Fibroblast of lung (primary cell): ENCODE results near the gene CWC27. TPM values are rescaled to one million over a fixed set of nuclear protein-coding genes. Genes with fewer than 3 reads are reported as not detected.

Source experiments
- DNase-seq, 2 donors: peaks; one replicate each; pipeline versions ENCODE4 v3.0.0 to v3.0.0-alpha.2; 2010; ENCODE audit warnings: low read depth in 2 of 2
- H2AFZ ChIP-seq: 2 replicates; pipeline ENCODE4 v1.5.1; 2012; ENCODE audit warnings: low read length, control low read depth, inconsistent platforms
- H3K27ac ChIP-seq: 2 replicates; pipeline ENCODE4 v1.5.1; 2011; ENCODE audit warnings: low read length, control low read depth; ENCODE audit not compliant: insufficient read depth
- H3K27me3 ChIP-seq: 2 replicates; pipeline ENCODE4 v1.5.1; 2011; ENCODE audit warnings: mild to moderate bottlenecking, low read length; ENCODE audit not compliant: control insufficient read depth, insufficient read depth
- H3K36me3 ChIP-seq: 2 replicates; pipeline ENCODE4 v1.5.1; 2011; ENCODE audit warnings: low read length; ENCODE audit not compliant: control insufficient read depth, insufficient read depth
- H3K4me1 ChIP-seq: 2 replicates; pipeline ENCODE4 v1.5.1; 2011; ENCODE audit warnings: low read length; ENCODE audit not compliant: control insufficient read depth, insufficient read depth; ENCODE audit errors: extremely low read depth
- H3K4me2 ChIP-seq: 2 replicates; pipeline ENCODE4 v1.5.1; 2011; ENCODE audit warnings: low read length, control low read depth; ENCODE audit not compliant: insufficient read depth; ENCODE audit errors: extremely low read depth
- H3K4me3 ChIP-seq, 4 experiments: fragments of 200-600 bp in 1 of 4; sonication (generic) in 1 of 4; replicated peaks in 1 of 4; 2 replicates each; pipeline ENCODE4 v1.5.1; 2011 to 2016; ENCODE audit warnings: low read length in 4 of 4, low read depth in 3 of 4, mild to moderate bottlenecking in 3 of 4, control low read depth in 2 of 4, inconsistent platforms in 1 of 4, mixed read lengths in 1 of 4; ENCODE audit not compliant: insufficient read depth in 1 of 4; ENCODE audit errors: control extremely low read depth in 1 of 4
- H3K79me2 ChIP-seq: 2 replicates; pipeline ENCODE4 v1.5.1; 2012; ENCODE audit warnings: mild to moderate bottlenecking, low read length, inconsistent platforms; ENCODE audit not compliant: control insufficient read depth, insufficient read depth
- H3K9ac ChIP-seq: 2 replicates; pipeline ENCODE4 v1.5.1; 2011; ENCODE audit warnings: mild to moderate bottlenecking, low read length, control low read depth; ENCODE audit not compliant: insufficient read depth
- H3K9me3 ChIP-seq: 2 replicates; pipeline ENCODE4 v1.5.1; 2012; ENCODE audit warnings: low read depth, low read length; ENCODE audit not compliant: control insufficient read depth, insufficient read depth
- H4K20me1 ChIP-seq: 2 replicates; pipeline ENCODE4 v1.5.1; 2011; ENCODE audit warnings: low read length; ENCODE audit not compliant: control insufficient read depth, insufficient read depth; ENCODE audit errors: extremely low read depth
- EZH2 ChIP-seq: IDR thresholded peaks from 2 replicates; pipeline ENCODE4 v1.5.1; 2012; ENCODE audit warnings: low read length, control low read depth, mild to moderate bottlenecking; ENCODE audit errors: missing control alignments
- polyA plus RNA-seq, 2 donors: library from polyadenylated mRNA; depleted of rRNA in 1 of 2; stranded (reverse) in 1 of 2; unstranded in 1 of 2; fragments of >200 nt; gene quantifications; 2 replicates each; pipeline ENCODE4 v1.2.1, GENCODE V29; 2011 to 2012; ENCODE audit warnings: missing spikeins in 1 of 2
- total RNA-seq: library from RNA; depleted of rRNA; stranded (reverse); fragments of >200 nt; gene quantifications from 2 replicates; pipeline ENCODE4 v1.2.1, GENCODE V29; 2014
- TF ChIP-seq, protein P1 (sequence below), 2 donors: IDR thresholded peaks in 1 of 2; conservative IDR thresholded peaks in 1 of 2; 1 replicate in 1 of 2; 2 replicates in 1 of 2; pipeline ENCODE4 v1.5.1; 2011 to 2012; ENCODE audit warnings: low read length in 2 of 2, control low read depth in 1 of 2, inconsistent platforms in 1 of 2, low read depth in 1 of 2, mild to moderate bottlenecking in 1 of 2

Gene CWC27
- total and polyA plus RNA-seq, 2 donors (not counting 1 experiment from before 2014, with no cell fraction given): 17.3 to 37.5 TPM

DNA sequence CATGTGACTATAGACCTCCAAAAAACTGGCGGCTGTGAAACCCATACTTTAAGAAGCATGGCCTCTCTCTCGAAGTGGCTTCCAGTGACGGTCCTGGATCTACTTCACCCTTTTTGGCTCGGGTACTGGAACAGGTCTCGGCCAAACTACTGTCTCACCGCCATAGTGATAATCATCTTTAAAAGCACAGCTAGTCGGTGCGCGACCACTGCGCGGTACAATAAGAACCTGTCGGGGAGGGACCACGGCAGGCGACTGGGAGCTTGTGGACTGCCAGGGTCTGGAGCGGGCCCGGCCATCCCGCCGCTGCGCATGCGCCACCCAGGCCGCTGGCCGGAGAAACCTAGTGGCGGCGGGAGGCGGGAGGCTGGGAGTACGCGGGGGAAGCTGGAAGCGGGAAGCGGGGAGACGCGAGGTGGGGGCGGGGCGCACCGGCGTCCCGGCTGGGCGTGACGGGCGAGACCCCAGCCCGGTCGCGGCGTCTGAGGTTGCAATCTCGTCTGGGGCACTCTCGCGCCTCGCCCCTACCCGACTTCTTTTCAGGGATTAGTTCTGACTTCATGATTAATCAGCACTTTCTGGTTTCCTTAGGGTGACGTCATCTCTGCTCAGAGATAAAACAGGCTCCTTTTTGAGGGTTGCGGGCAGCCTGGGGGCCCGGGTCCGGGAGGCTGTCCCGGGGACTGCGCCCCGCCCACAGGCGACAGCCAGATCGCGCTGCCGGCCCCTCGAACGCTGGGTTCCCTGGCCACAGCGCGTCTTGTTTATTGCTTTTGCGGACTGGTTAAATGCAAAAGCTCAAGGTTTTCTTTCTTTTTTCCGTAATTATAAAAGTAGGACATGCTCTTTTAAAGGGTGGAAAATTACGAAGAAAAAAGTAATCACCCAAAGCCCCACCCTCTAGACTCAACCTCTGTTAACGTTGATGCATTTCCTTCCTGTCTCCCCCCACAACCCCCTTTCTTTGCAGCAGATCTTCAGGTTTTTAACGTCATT lies 266.8 kb downstream of the CWC27 start:
- H3K9ac ChIP-seq: peak overlapping the region; percentile 90
- peak overlapping the region; percentile 94 for H3K27ac ChIP-seq
- peak; percentile 93 to 94 for DNase-seq
- H3K27me3 ChIP-seq: no peaks in the 10 kb centered on the region
- no peaks in the 10 kb centered on the region for H4K20me1 ChIP-seq
- no peaks in the 10 kb centered on the region for H3K79me2 ChIP-seq
- H2AFZ ChIP-seq: peak overlapping the region; percentile 97
- peak overlapping the region; percentile 52 to 72 (median 58) for H3K4me3 ChIP-seq
- no peaks in the 10 kb centered on the region for H3K9me3 ChIP-seq
- H3K36me3 ChIP-seq: no peaks in the 10 kb centered on the region
- TF ChIP-seq, protein P1, sequence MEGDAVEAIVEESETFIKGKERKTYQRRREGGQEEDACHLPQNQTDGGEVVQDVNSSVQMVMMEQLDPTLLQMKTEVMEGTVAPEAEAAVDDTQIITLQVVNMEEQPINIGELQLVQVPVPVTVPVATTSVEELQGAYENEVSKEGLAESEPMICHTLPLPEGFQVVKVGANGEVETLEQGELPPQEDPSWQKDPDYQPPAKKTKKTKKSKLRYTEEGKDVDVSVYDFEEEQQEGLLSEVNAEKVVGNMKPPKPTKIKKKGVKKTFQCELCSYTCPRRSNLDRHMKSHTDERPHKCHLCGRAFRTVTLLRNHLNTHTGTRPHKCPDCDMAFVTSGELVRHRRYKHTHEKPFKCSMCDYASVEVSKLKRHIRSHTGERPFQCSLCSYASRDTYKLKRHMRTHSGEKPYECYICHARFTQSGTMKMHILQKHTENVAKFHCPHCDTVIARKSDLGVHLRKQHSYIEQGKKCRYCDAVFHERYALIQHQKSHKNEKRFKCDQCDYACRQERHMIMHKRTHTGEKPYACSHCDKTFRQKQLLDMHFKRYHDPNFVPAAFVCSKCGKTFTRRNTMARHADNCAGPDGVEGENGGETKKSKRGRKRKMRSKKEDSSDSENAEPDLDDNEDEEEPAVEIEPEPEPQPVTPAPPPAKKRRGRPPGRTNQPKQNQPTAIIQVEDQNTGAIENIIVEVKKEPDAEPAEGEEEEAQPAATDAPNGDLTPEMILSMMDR (conservative IDR thresholded peaks at IDR 0.05 in 1 of 2, IDR thresholded peaks at IDR 0.05 in 1 of 2; ENCODE audit: low read depth in 1 of 2, low read length in 2 of 2): no peak
- TF ChIP-seq EZH2: no peak
- peaks cover 2% of the 10 kb centered on the region for H3K4me1 ChIP-seq
- peak overlapping the region; percentile 88 for H3K4me2 ChIP-seq

DNA sequence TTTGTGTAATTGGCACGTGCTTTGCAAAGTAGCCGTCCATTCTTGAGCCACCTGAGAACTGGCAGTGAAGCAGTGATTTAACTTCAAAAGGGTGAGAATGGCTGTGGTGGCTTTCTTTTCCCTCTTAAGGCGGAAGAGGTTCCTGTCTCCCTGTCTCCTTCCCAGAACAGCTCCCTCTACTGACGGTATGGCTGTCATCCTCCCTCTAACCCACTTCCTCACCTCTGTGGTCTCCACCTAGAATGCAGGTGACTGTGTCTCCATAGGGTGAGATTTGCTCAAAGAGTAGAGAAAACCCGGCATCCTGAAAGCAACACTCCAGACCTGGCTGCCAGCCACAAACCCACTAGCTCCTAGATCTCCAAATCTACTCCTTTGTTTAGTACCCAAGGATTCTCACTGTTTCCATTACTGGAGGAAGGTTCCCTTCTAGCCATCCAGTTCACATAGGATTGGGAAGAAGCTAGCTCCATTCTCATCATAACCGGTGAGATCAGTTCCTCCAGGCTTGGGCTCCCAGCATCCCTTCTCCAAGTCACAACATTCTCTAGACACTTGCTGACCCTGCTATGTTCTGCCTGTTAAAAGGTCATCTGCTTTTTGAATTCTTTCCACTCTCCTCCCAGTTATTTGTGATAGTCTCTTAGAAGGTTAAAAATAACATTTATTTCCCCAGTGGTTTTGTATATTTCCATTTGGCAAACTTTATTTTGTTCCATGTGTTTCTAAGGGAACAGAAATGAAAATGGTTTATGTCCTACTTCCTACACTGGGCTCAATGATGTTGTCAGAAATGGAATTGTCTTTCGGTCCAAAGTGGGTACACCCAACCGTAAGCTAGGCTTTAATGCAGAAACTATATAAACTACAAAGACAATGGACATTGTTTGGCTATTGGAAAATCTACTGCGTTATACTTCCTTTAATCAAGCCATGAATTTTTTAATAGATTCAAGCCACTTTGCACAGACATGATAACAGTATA lies 269.4 kb downstream of the CWC27 start:
- H3K9me3 ChIP-seq: no peaks in the 10 kb centered on the region
- TF ChIP-seq, protein P1 (conservative IDR thresholded peaks at IDR 0.05 in 1 of 2, IDR thresholded peaks at IDR 0.05 in 1 of 2; ENCODE audit: low read depth in 1 of 2, low read length in 2 of 2): peak in 1 of 2 donors; percentile 22
- TF ChIP-seq EZH2: no peak
- no peak overlapping the region for H3K4me2 ChIP-seq
- H3K79me2 ChIP-seq: no peaks in the 10 kb centered on the region
- H3K27me3 ChIP-seq: no peaks in the 10 kb centered on the region
- no peaks in the 10 kb centered on the region for H3K36me3 ChIP-seq
- H3K9ac ChIP-seq: no peak overlapping the region
- H3K4me1 ChIP-seq: peaks cover 7% of the 10 kb centered on the region
- no peak overlapping the region for H2AFZ ChIP-seq
- no peaks in the 10 kb centered on the region for H4K20me1 ChIP-seq
- H3K27ac ChIP-seq: no peak overlapping the region
- H3K4me3 ChIP-seq: no peak overlapping the region
- DNase-seq: no peak
